GM21786 (cell line): ENCODE data around the gene FIBCD1.

Source experiments
- ATAC-seq: cut with Tn5 transposase; IDR thresholded peaks from one replicate; pipeline ENCODE4 v1.9.1; 2021; ENCODE audit not compliant: unreplicated experiment

The FIBCD1 gene

DNA sequence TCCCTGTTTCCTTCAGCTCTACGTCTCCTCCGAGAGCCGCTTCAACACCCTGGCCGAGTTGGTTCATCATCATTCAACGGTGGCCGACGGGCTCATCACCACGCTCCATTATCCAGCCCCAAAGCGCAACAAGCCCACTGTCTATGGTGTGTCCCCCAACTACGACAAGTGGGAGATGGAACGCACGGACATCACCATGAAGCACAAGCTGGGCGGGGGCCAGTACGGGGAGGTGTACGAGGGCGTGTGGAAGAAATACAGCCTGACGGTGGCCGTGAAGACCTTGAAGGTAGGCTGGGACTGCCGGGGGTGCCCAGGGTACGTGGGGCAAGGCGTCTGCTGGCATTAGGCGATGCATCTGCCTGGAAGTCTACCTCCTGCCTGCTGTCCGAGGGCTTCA lies 76.3 kb downstream of the FIBCD1 start:
- no peak for ATAC-seq

DNA sequence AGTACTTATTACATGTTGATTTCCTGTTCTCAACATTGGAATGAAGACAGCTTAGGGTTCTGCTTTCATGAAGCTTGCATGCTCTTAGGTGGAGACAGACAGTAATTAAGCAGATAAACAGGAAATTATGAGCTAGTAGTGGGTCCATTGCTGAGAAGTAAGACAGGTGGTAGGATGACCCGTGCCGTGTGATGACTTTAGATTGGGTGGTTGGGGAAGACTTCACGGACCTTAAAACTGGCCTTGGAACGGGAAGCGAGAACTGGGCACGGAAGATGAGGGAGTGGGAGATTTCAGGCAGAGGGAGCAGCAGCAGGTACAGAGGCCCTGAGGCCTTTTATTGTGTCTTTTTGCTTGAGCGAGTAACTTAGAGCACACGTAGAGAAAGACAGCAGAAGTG lies 76.8 kb downstream of the FIBCD1 start:
- ATAC-seq = no peak

DNA sequence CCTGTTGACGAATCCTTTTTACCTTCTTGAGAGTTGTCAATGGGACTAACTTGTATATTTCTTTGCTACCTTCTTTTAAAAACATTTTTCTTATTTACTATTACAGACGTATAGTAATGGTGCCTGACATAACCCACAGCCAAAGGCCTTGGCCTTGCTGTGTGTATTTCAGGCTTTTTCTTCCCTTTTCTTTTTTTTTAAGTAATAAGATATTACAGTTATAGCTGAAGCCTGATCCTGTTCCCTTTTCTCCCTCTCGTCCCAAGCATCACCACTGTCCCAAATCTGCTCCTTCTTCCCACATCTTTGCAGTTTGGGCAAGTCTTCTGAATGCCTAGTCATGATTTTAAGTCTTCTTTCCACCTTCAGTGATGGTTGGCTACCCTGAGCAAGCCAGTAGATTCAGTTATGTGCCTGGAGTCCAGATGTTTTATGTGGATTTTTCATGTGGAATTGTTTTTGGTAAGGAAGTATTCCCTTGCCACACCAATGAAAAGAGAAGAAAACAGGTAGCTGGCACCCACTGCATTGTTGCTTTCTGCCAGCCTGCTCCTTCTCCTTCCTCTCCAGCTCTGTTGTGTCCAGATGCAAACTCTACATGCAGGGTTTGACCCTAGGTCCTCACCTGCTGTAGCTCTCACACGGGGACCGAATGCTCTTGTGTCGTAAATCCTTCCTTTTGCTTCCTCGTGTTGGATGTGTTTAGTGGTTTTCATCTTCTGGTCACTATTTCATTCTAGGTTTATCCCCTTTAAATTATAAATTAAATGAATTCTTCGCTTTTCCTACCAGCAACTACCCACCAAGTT lies 77.5 kb downstream of the FIBCD1 start:
- no peak for ATAC-seq

DNA sequence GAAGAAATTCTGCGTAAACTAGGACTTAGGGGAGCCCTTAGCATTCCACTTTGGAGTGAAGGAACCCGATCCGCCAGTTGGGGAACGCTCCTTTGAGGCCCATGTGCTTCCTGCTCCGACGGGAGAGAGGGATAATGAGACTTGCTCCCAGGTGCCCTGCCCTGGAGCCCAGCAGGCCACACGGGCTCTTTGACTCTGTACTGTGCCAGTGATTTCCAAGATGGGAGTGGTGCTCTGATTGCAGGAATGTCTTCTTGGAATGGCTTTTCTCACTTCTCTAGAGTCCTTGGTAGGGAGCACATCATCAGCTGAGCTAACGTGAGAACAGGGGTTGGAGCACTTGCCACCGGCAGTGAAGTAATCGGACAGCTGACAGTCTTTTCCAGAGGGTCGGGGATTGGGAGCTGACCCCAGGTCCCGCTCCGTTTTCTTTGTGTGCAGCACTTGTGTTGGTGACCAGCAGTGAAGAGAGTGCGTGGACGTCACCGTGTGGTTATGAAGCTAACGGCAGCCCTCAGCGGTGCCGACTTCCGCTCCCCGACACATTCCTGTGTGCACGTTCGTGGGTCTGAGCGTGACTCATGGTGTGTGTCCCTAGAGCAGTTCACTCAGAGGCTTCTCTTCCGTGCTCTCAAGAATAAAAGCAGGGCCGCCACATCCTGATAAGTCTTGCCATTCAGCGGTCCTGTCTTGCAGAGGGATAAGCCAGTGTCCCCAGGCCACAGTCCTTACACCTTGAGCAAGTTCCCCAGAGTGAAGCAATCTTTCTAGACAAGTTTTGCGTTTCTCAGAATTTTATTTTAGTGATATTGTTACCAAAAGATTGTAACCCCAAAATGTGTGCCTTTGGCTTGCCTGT lies 78.4 kb downstream of the FIBCD1 start:
- no peak for ATAC-seq

DNA sequence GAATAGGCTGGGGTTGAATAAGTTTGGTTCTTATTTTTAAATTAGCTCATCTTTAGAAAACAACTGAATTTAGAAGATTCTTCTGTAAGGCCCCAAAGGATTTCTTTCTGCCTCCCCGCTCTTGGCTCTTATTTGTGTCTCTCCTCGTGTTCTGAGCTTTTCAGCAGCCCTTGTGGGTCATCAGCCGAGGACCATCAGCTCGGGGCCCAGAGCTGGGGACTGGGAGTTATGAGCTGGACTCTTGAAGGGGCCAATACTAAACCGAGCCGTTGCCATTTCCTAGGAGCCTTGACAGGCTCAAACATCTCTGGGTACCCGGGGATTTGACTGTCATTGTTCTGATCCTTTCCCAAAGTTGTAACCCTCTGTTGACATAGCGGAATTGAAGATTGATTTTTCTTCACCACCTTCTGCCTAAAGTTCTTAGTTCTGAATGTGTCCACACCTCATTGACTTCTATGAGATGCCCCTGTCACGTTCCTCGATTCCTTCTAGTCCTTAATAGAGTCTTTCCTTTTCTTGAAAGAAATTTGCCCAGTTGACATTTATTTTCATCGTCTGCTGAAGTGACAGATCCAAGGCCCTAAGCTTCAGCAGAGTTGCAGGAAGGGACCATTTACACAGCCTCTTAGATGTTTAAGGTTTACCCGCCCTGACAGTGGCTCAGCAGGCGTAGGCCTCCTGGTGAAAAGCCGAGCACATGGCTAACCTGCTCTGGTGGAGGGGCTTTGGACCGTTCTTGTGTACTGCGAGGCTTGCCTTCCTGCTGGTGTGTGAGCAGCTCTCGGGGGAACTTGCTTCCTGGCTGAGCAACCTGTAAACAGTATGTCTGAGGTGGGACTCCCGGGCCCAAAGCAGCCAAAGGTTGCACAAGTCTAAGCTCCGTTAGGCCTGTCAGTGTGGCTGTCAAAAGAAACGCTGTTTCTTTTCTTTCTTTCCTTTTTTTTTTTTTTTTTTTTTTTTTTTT lies 80.0 kb downstream of the FIBCD1 start:
- no peak for ATAC-seq

DNA sequence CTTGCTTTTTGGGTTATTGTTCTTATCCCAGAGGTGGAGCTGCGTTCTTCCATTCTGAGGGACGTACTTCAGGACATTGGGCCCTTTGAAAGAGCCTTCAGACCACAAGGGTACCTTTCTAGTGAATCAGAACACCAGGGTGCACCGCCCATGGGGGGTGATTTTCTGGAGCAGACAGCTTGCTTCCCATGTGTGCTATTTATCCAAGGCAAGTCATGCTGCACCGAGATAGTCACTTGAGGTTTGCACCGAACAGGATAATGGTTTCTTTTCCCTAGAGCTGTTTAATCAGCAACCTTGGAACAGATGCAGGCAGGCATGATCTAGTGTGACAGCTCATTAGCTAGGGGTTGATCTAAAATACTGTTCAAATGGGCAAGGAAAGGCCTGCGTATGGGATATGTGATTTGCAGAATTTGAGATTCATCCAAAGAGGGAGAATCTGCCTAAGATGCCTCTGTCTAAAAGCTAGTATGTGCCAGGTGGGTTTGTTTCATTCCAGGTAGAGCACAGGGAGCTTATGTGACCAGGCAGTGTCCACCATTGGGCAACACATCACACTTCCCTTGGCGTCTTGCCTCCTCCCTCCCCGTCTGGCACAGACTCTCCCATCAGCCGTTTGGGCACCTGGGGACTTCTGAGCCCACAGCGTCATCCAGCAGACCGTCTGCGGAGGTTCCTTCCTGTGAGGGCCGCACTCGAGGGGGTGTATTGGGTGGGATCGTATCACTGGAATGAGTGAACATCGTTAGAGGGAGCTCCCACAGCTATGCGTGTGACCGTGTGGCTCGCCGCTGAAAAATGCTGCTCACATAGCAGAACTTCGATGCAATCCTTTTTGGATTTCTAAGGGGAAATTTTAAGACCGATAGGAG lies 80.9 kb downstream of the FIBCD1 start:
- ATAC-seq = no peak

DNA sequence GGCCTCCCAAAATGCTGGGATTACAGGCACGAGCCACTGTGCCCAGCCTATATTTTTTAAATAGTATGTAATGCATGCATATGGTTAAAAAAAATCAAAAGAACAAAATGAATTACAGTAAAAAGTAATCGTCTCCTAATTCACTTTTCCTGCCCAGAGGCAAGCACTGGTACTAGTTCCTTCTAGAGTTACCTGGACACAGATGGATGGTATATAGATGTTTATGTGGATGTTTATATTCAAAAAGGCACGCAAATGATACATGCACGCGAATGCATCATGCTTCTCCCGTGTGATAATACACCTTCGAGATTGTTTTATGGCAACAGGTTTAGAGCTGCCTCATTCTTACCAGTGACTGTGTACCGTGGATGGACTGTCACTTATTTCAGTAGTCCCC lies 82.6 kb downstream of the FIBCD1 start:
- ATAC-seq = no peak

DNA sequence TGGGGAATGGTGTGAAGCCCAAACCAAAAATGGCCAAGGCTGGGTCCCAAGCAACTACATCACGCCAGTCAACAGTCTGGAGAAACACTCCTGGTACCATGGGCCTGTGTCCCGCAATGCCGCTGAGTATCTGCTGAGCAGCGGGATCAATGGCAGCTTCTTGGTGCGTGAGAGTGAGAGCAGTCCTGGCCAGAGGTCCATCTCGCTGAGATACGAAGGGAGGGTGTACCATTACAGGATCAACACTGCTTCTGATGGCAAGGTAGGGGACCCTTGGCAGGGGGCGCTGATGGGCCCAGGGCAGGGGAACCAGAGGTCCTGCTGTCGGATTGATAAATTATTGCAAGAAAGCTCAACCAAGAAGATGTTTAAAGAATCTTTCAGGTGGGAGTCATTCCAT lies 84.2 kb downstream of the FIBCD1 start:
- ATAC-seq = no peak

DNA sequence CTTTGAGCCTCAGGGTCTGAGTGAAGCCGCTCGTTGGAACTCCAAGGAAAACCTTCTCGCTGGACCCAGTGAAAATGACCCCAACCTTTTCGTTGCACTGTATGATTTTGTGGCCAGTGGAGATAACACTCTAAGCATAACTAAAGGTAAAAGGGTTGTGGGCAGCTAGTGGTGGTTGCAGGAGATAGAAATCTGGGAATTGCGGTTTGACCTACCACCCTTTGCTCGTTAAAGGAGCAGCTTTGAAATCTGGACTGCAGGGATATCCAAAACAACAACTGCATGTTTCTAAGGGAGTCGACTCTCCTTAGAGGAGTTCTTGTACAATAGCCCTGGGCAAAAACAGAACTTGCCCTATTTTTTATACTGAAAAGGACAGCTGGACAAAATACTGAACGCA lies 85.0 kb downstream of the FIBCD1 start:
- ATAC-seq = no peak

DNA sequence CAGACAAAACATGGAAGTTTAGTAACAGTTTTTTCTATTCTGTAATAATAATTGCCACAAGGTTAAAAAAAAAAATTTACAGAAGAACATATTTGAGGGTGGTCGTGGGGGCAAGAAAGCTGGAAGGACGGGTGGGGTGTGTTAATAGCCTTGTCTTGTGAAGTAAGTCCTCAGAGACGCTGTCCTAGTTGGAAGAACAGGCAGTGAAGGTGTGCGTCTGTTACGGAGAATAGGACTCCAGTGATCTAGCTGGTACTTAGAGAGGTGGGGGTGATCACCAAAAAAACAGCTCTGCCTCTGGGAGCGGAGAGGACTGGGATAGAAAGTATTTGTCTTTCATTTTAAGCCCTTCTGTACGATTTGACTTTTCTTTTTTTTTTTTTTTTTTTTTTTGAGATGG lies 86.2 kb downstream of the FIBCD1 start:
- ATAC-seq = no peak
